HepG2 (cell line): ENCODE measurements around the gene TOB1. TPM values are rescaled to one million over a fixed set of nuclear protein-coding genes. Genes with fewer than 3 reads are reported as not detected.

ENCODE experiments used
- BRCA1 ChIP-seq: sonication (generic); formaldehyde crosslinking; IDR thresholded peaks from 2 replicates; pipeline ENCODE4 v1.4.0; 2020; ENCODE audit warnings: missing genetic modification reagents
- EHMT2 ChIP-seq: fragments of 200-600 bp; sonication (generic); IDR thresholded peaks from 2 replicates; pipeline ENCODE4 v1.7.0; 2017; ENCODE audit warnings: antibody characterized with exemption, low read depth, low read length, borderline replicate concordance
- HMGA1 ChIP-seq: sonication (generic); formaldehyde crosslinking; conservative IDR thresholded peaks from 2 replicates; pipeline ENCODE4 v1.4.0; 2020; ENCODE audit warnings: missing genetic modification reagents
- HOXD1 ChIP-seq: sonication (generic); formaldehyde crosslinking; IDR thresholded peaks from 2 replicates; pipeline ENCODE4 v1.5.0; 2020; ENCODE audit warnings: missing genetic modification reagents
- KLF6 ChIP-seq: IDR thresholded peaks from 2 replicates; pipeline ENCODE4 v1.8.0; 2016; ENCODE audit warnings: missing biosample characterization, missing genetic modification reagents
- REPIN1 ChIP-seq: sonication (generic); formaldehyde crosslinking; IDR thresholded peaks from 2 replicates; pipeline ENCODE4 v1.8.0; 2022; ENCODE audit warnings: missing genetic modification reagents, low read depth, mild to moderate bottlenecking, borderline replicate concordance
- TOPORS ChIP-seq: sonication (generic); formaldehyde crosslinking; IDR thresholded peaks from 2 replicates; pipeline ENCODE4 v1.8.0; 2023; ENCODE audit warnings: mild to moderate bottlenecking, missing genetic modification reagents
- ZMYM2 ChIP-seq: sonication (generic); formaldehyde crosslinking; IDR thresholded peaks from 2 replicates; pipeline ENCODE4 v1.8.0; 2022; ENCODE audit warnings: mild to moderate bottlenecking, missing genetic modification reagents
- ZNF678 ChIP-seq: sonication (generic); formaldehyde crosslinking; IDR thresholded peaks from 2 replicates; pipeline ENCODE4 v1.4.0; 2020; ENCODE audit warnings: mild to moderate bottlenecking, missing genetic modification reagents
- ZNF703 ChIP-seq: sonication (generic); formaldehyde crosslinking; IDR thresholded peaks from 2 replicates; pipeline ENCODE4 v1.5.1; 2020; ENCODE audit warnings: missing genetic modification reagents, mild to moderate bottlenecking, moderate library complexity, borderline replicate concordance
- polyA plus RNA-seq, 8 experiments: library from polyadenylated mRNA; depleted of rRNA in 3 of 8; stranded (reverse) in 7 of 8; unstranded in 1 of 8; fragments of >200 nt; fragmentation: Illumina TruSeq in 4 of 8; extraction: Trizol in 4 of 8; gene quantifications; 2 replicates each; pipeline versions ENCODE4 v1.2.1 to v1.2.3, GENCODE V29; 2011 to 2016; ENCODE audit warnings: low read depth in 4 of 8, missing spikeins in 1 of 8, mixed read lengths in 1 of 8; ENCODE audit not compliant: insufficient read depth in 1 of 8
- total RNA-seq, 5 experiments: library from RNA; depleted of rRNA; stranded (reverse); fragments of >200 nt; fragmentation: Illumina TruSeq; extraction: Trizol; gene quantifications; 2 replicates each; pipeline ENCODE4 v1.2.3, GENCODE V29; 2016; ENCODE audit warnings: low read depth in 1 of 5
- TF ChIP-seq, protein P1 (sequence below): sonication (generic); formaldehyde crosslinking; IDR thresholded peaks from 2 replicates; pipeline ENCODE4 v1.5.0; 2020; ENCODE audit warnings: mild to moderate bottlenecking, missing genetic modification reagents, borderline replicate concordance
- TF ChIP-seq, protein P2 (sequence below): IDR thresholded peaks from 2 replicates; pipeline ENCODE4 v1.6.1; 2016; ENCODE audit warnings: missing biosample characterization, missing genetic modification reagents, low read depth
- TF ChIP-seq, protein P3 (sequence below): sonication (generic); formaldehyde crosslinking; IDR thresholded peaks from 2 replicates; pipeline ENCODE4 v1.8.0; 2022; ENCODE audit warnings: mild to moderate bottlenecking, missing genetic modification reagents
- TF ChIP-seq, protein P4 (sequence below): sonication (generic); formaldehyde crosslinking; conservative IDR thresholded peaks from 2 replicates; pipeline ENCODE4 v1.4.0; 2020; ENCODE audit warnings: missing genetic modification reagents
- TF ChIP-seq, protein P5 (sequence below): sonication (generic); formaldehyde crosslinking; IDR thresholded peaks from 2 replicates; pipeline ENCODE4 v1.5.0; 2020; ENCODE audit warnings: mild to moderate bottlenecking, missing genetic modification reagents

TOB1 gene
- total and polyA plus RNA-seq, 2 of the 13 experiments (the other 11 are each of a cell fraction or from before 2014, with no cell fraction given), result 21.9 to 57.7 TPM

DNA sequence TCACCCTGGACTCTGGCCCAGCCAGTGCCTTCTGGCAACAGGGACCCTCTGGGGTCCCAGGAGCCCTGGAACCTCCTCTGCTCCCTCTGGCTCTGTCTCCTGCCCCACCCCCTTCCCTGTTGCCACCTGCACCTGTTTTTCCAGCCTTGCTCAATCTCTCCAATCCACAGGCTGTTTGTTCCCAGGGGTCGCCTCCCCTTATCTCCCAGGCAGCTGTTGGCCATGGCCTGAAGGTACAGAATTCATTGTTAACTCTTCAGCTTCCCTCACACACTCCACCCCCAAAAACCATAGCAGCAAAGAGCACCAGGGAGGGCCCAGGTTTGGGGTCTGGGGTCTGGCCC is 39.3 kb upstream of the TOB1 start (continued):
- TF ChIP-seq, protein P1, sequence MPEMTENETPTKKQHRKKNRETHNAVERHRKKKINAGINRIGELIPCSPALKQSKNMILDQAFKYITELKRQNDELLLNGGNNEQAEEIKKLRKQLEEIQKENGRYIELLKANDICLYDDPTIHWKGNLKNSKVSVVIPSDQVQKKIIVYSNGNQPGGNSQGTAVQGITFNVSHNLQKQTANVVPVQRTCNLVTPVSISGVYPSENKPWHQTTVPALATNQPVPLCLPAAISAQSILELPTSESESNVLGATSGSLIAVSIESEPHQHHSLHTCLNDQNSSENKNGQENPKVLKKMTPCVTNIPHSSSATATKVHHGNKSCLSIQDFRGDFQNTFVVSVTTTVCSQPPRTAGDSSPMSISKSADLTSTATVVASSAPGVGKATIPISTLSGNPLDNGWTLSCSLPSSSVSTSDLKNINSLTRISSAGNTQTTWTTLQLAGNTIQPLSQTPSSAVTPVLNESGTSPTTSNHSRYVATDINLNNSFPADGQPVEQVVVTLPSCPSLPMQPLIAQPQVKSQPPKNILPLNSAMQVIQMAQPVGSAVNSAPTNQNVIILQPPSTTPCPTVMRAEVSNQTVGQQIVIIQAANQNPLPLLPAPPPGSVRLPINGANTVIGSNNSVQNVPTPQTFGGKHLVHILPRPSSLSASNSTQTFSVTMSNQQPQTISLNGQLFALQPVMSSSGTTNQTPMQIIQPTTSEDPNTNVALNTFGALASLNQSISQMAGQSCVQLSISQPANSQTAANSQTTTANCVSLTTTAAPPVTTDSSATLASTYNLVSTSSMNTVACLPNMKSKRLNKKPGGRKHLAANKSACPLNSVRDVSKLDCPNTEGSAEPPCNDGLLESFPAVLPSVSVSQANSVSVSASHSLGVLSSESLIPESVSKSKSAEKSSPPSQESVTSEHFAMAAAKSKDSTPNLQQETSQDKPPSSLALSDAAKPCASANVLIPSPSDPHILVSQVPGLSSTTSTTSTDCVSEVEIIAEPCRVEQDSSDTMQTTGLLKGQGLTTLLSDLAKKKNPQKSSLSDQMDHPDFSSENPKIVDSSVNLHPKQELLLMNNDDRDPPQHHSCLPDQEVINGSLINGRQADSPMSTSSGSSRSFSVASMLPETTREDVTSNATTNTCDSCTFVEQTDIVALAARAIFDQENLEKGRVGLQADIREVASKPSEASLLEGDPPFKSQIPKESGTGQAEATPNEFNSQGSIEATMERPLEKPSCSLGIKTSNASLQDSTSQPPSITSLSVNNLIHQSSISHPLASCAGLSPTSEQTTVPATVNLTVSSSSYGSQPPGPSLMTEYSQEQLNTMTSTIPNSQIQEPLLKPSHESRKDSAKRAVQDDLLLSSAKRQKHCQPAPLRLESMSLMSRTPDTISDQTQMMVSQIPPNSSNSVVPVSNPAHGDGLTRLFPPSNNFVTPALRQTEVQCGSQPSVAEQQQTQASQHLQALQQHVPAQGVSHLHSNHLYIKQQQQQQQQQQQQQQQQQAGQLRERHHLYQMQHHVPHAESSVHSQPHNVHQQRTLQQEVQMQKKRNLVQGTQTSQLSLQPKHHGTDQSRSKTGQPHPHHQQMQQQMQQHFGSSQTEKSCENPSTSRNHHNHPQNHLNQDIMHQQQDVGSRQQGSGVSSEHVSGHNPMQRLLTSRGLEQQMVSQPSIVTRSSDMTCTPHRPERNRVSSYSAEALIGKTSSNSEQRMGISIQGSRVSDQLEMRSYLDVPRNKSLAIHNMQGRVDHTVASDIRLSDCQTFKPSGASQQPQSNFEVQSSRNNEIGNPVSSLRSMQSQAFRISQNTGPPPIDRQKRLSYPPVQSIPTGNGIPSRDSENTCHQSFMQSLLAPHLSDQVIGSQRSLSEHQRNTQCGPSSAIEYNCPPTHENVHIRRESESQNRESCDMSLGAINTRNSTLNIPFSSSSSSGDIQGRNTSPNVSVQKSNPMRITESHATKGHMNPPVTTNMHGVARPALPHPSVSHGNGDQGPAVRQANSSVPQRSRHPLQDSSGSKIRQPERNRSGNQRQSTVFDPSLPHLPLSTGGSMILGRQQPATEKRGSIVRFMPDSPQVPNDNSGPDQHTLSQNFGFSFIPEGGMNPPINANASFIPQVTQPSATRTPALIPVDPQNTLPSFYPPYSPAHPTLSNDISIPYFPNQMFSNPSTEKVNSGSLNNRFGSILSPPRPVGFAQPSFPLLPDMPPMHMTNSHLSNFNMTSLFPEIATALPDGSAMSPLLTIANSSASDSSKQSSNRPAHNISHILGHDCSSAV (CRISPR knock-in tag), result no peak
- TF ChIP-seq REPIN1 (no peak; the same call in none of the 2 replicates), ZNF678 (CRISPR knock-in tag) (no peak), HOXD1 (CRISPR knock-in tag) (no peak), ZMYM2 (CRISPR knock-in tag) (0 out of 2 replicates have a peak, but pooled peaks have one; percentile 9), HMGA1 (CRISPR knock-in tag) (no peak), ZNF703 (peak; percentile 63; the same call in 1 of the 2 replicates), KLF6 (CRISPR knock-in tag) (no peak), EHMT2 (no peak), BRCA1 (CRISPR knock-in tag) (no peak), TOPORS (no peak; the same call in 1 of the 2 replicates)
- TF ChIP-seq, protein P2, sequence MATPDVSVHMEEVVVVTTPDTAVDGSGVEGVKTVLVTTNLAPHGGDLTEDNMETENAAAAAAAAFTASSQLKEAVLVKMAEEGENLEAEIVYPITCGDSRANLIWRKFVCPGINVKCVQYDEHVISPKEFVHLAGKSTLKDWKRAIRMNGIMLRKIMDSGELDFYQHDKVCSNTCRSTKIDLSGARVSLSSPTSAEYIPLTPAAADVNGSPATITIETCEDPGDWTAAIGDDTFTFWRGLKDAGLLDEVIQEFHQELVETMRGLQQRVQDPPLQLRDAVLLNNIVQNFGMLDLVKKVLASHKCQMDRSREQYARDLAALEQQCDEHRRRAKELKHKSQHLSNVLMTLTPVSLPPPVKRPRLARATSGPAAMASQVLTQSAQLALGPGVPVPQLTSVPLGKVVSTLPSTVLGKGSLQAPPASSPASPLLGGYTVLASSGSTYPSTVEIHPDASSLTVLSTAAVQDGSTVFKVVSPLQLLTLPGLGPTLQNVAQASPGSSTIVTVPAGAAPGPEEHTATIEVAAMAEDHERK (CRISPR knock-in tag), result no peak
- TF ChIP-seq, protein P3, sequence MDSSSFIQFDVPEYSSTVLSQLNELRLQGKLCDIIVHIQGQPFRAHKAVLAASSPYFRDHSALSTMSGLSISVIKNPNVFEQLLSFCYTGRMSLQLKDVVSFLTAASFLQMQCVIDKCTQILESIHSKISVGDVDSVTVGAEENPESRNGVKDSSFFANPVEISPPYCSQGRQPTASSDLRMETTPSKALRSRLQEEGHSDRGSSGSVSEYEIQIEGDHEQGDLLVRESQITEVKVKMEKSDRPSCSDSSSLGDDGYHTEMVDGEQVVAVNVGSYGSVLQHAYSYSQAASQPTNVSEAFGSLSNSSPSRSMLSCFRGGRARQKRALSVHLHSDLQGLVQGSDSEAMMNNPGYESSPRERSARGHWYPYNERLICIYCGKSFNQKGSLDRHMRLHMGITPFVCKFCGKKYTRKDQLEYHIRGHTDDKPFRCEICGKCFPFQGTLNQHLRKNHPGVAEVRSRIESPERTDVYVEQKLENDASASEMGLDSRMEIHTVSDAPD, result peak; percentile 65; the same call in 1 of the 2 replicates
- TF ChIP-seq, protein P4, sequence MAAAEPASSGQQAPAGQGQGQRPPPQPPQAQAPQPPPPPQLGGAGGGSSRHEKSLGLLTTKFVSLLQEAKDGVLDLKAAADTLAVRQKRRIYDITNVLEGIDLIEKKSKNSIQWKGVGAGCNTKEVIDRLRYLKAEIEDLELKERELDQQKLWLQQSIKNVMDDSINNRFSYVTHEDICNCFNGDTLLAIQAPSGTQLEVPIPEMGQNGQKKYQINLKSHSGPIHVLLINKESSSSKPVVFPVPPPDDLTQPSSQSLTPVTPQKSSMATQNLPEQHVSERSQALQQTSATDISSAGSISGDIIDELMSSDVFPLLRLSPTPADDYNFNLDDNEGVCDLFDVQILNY (CRISPR knock-in tag), result no peak
- TF ChIP-seq, protein P5, sequence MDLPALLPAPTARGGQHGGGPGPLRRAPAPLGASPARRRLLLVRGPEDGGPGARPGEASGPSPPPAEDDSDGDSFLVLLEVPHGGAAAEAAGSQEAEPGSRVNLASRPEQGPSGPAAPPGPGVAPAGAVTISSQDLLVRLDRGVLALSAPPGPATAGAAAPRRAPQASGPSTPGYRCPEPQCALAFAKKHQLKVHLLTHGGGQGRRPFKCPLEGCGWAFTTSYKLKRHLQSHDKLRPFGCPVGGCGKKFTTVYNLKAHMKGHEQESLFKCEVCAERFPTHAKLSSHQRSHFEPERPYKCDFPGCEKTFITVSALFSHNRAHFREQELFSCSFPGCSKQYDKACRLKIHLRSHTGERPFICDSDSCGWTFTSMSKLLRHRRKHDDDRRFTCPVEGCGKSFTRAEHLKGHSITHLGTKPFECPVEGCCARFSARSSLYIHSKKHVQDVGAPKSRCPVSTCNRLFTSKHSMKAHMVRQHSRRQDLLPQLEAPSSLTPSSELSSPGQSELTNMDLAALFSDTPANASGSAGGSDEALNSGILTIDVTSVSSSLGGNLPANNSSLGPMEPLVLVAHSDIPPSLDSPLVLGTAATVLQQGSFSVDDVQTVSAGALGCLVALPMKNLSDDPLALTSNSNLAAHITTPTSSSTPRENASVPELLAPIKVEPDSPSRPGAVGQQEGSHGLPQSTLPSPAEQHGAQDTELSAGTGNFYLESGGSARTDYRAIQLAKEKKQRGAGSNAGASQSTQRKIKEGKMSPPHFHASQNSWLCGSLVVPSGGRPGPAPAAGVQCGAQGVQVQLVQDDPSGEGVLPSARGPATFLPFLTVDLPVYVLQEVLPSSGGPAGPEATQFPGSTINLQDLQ (CRISPR knock-in tag), result no peak; the same call in 1 of the 2 replicates
